Right cardiac atrium (tissue), 5 donors: ENCODE measurements around the gene MED19. TPM values are rescaled to one million over a fixed set of nuclear protein-coding genes. Genes with fewer than 3 reads are reported as not detected.
A peak's percentile ranks its signal among the peaks of the same experiment; 100 is the strongest.

Source experiments
- ATAC-seq, 2 donors: fragments of 200-7000 bp; cut with Tn5 transposase; one replicate each; pipeline versions ENCODE4 v1.8.0 to v1.9.1; 2020; ENCODE audit warnings: moderate library complexity in 2 of 2, mild to moderate bottlenecking in 1 of 2
- DNase-seq, 3 donors: peaks; one replicate each; pipeline ENCODE4 v3.0.0-alpha.2; 2020
- H3K27ac ChIP-seq: one replicate; pipeline ENCODE4 v1.5.1; 2013; ENCODE audit warnings: mild to moderate bottlenecking, low read length, control low read depth, moderate library complexity
- H3K27me3 ChIP-seq: one replicate; pipeline ENCODE4 v1.6.1; 2013; ENCODE audit not compliant: control insufficient read depth, insufficient read depth
- H3K4me1 ChIP-seq: one replicate; pipeline ENCODE4 v1.6.1; 2013; ENCODE audit warnings: low read length; ENCODE audit not compliant: control insufficient read depth, insufficient read depth
- H3K4me3 ChIP-seq: one replicate; pipeline ENCODE4 v1.5.1; 2013; ENCODE audit warnings: low read length, control low read depth
- H3K9me3 ChIP-seq: one replicate; pipeline ENCODE4 v1.6.1; 2013; ENCODE audit warnings: low read length; ENCODE audit not compliant: control insufficient read depth
- WGBS: extraction: QIAGEN DNeasy Blood & Tissue Kit; methylation state at CpG from one replicate; pipeline ENCODE4 v1.1.7; 2013; 5-methylcytosine and 5-hydroxymethylcytosine counted together
- intact Hi-C, 4 donors: fragments of 100-400 bp; cut with DNase I; formaldehyde crosslinking; loops; one replicate each; pipeline versions ENCODE4 v1.11.0 to v1.14.0; 2022 to 2023
- polyA plus RNA-seq: library from polyadenylated mRNA; stranded (reverse); fragments of 200-250 nt; gene quantifications from one replicate; pipeline ENCODE4 v1.2.3, GENCODE V29; 2013
- total RNA-seq, 4 donors: library from RNA; stranded (reverse); fragmentation: NEBNext Ultra II Directional; extraction: Animal tissue kit (Norgen Biotek cat#: 25700); gene quantifications; one replicate each; pipeline ENCODE4 v1.2.1, GENCODE V29; 2021
- donor health status: healthy with polysubstance abuse.
- donor health status: DM: no; HTN: yes; CAD: no.
- donor health status: DM: no; HTN: no; CAD: no.
- donor health status: DM: no; HTN: yes; CAD: no; lungs with severe emphysema.
- donor health status: DM: yes; HTN: yes; CAD: no.

Gene MED19
- total and polyA plus RNA-seq, 5 donors, result 8.4 to 10.5 (median 9.8) TPM

GRCh38 chr11:57674251-57674650 is 37.8 kb downstream of the MED19 start:
- intact Hi-C loops, result no loop called here
- no peaks in the 10 kb centered on the region for H3K9me3 ChIP-seq
- ATAC-seq (no peak), DNase-seq (no peak)
- no peak overlapping the region for H3K27ac ChIP-seq
- H3K4me3 ChIP-seq, result no peak overlapping the region
- no peaks in the 10 kb centered on the region for H3K27me3 ChIP-seq
- H3K4me1 ChIP-seq, result peaks cover under 1% of the 10 kb centered on the region

GRCh38 chr11:57668434-57668782 is 43.6 kb downstream of the MED19 start:
- no peaks in the 10 kb centered on the region for H3K27me3 ChIP-seq
- intact Hi-C loops, result loop anchor here in 1 of 4 donors (5.0 kb wide), 1 partner anchor 39 kb away; no protein-coding TSS in a partner anchor
- H3K9me3 ChIP-seq, result no peaks in the 10 kb centered on the region
- no peaks in the 10 kb centered on the region for H3K4me1 ChIP-seq
- ATAC-seq (peak in 1 of 2 donors; percentile 17), DNase-seq (peak in 1 of 3 donors; percentile 43)
- H3K27ac ChIP-seq, result peak overlapping the region; percentile 80
- H3K4me3 ChIP-seq, result peak overlapping the region; percentile 74
- WGBS, result under 1% methylated on average over 31 of the region's 31 CpGs

GRCh38 chr11:57667736-57668433 is 44.1 kb downstream of the MED19 start, which contains the start of gene ZDHHC5:
Gene ZDHHC5, plus strand, starts transcription at chr11:57668114. Its CDS starts 4,977 bp downstream, at chr11:57673091.
- H3K9me3 ChIP-seq, result no peaks in the 10 kb centered on the region
- peak; percentile 97 to 98 for ATAC-seq
- intact Hi-C loops, result loop anchor here in 1 of 4 donors (5.0 kb wide), 1 partner anchor 39 kb away; no protein-coding TSS in a partner anchor
- H3K4me3 ChIP-seq, result peak within 1 kb of the TSS; percentile 74
- peak; percentile 99 to 100 (median 100) for DNase-seq
- H3K4me1 ChIP-seq, result no peaks in the 10 kb centered on the region
- peak within 1 kb of the TSS; percentile 91 for H3K27ac ChIP-seq
- H3K27me3 ChIP-seq, result no peaks in the 10 kb centered on the region
- under 1% methylated on average over 96 of the region's 96 CpGs for whole genome bisulfite sequencing

GRCh38 chr11:57667117-57667735 is 44.8 kb downstream of the MED19 start:
- intact Hi-C loops, result loop anchor here in 1 of 4 donors (5.0 kb wide), 1 partner anchor 40 kb away; no protein-coding TSS in a partner anchor
- no peaks in the 10 kb centered on the region for H3K9me3 ChIP-seq
- no peaks in the 10 kb centered on the region for H3K4me1 ChIP-seq
- no peaks in the 10 kb centered on the region for H3K27me3 ChIP-seq
- peak overlapping the region; percentile 64 for H3K4me3 ChIP-seq
- WGBS, result under 1% methylated on average over 29 of the region's 29 CpGs
- DNase-seq (peak; percentile 99), ATAC-seq (peak; percentile 93)
- peak overlapping the region; percentile 91 for H3K27ac ChIP-seq

- Histone ChIP-seq H3K4me1 (no peaks in the 10 kb centered on the region), H3K9me3 (no peaks in the 10 kb centered on the region), H3K27ac (no peak overlapping the region), H3K4me3 (no peak overlapping the region), H3K27me3 (no peaks in the 10 kb centered on the region)
- ATAC-seq (no peak), DNase-seq (no peak)
- WGBS, result 80% methylated on average over 9 of the region's 9 CpGs
- intact Hi-C loops, result no loop called here
Measured at GRCh38 chr11:57663975-57664374, 48.0 kb downstream of the MED19 start.

- DNase-seq, result no peak
- no peaks in the 10 kb centered on the region for H3K27me3 ChIP-seq
- no peaks in the 10 kb centered on the region for H3K4me1 ChIP-seq
- intact Hi-C loops, result no loop called here
- ATAC-seq, result no peak
- H3K27ac ChIP-seq, result no peak overlapping the region
- no peak overlapping the region for H3K4me3 ChIP-seq
- WGBS, result 71% methylated on average over 4 of the region's 4 CpGs
- H3K9me3 ChIP-seq, result no peaks in the 10 kb centered on the region
Measured at GRCh38 chr11:57662893-57663292, 49.1 kb downstream of the MED19 start.

GRCh38 chr11:57659669-57660068 is 52.3 kb downstream of the MED19 start:
- no peaks in the 10 kb centered on the region for H3K9me3 ChIP-seq
- no peaks in the 10 kb centered on the region for H3K27me3 ChIP-seq
- WGBS, result 95% methylated on average over 14 of the region's 14 CpGs
- no peak overlapping the region for H3K27ac ChIP-seq
- intact Hi-C loops, result no loop called here
- H3K4me3 ChIP-seq, result no peak overlapping the region
- no peaks in the 10 kb centered on the region for H3K4me1 ChIP-seq
- ATAC-seq (no peak), DNase-seq (no peak)

GRCh38 chr11:57658023-57658361 is 54.0 kb downstream of the MED19 start:
- Histone ChIP-seq H3K27me3 (no peaks in the 10 kb centered on the region), H3K27ac (no peak overlapping the region), H3K4me1 (no peaks in the 10 kb centered on the region), H3K9me3 (no peaks in the 10 kb centered on the region), H3K4me3 (peak overlapping the region; percentile 78)
- ATAC-seq, result no peak
- under 1% methylated on average over 8 of the region's 8 CpGs for WGBS
- intact Hi-C loops, result no loop called here
- DNase-seq, result no peak

GRCh38 chr11:57657194-57658022 is 54.6 kb downstream of the MED19 start, which contains the start of gene CLP1:
Gene CLP1, plus strand, starts transcription at chr11:57657762. Its CDS starts 1,715 bp downstream, at chr11:57659477.
- Histone ChIP-seq H3K4me3 (peak within 1 kb of the TSS; percentile 78), H3K27me3 (no peaks in the 10 kb centered on the region), H3K27ac (peak within 1 kb of the TSS; percentile 91), H3K4me1 (no peaks in the 10 kb centered on the region), H3K9me3 (no peaks in the 10 kb centered on the region)
- ATAC-seq, result peak; percentile 99
- peak; percentile 100 for DNase-seq
- under 1% methylated on average over 45 of the region's 45 CpGs for WGBS
- intact Hi-C loops, result no loop called here

GRCh38 chr11:57656885-57657193 is 55.2 kb downstream of the MED19 start:
- Histone ChIP-seq H3K4me3 (peak overlapping the region; percentile 44), H3K27me3 (no peaks in the 10 kb centered on the region), H3K4me1 (no peaks in the 10 kb centered on the region), H3K9me3 (no peaks in the 10 kb centered on the region), H3K27ac (peak overlapping the region; percentile 91)
- WGBS, result 29% methylated on average over 5 of the region's 5 CpGs
- no peak for DNase-seq
- intact Hi-C loops, result no loop called here
- no peak for ATAC-seq
